ENCODE results near the gene RAET1L. TPM values are rescaled to one million over a fixed set of nuclear protein-coding genes. Genes with fewer than 3 reads are reported as not detected.

RAET1L gene
- total and polyA plus RNA-seq, 10 of the 15 experiments (the other 5 are each of a cell fraction or from before 2014, with no cell fraction given): not detected

DNA sequence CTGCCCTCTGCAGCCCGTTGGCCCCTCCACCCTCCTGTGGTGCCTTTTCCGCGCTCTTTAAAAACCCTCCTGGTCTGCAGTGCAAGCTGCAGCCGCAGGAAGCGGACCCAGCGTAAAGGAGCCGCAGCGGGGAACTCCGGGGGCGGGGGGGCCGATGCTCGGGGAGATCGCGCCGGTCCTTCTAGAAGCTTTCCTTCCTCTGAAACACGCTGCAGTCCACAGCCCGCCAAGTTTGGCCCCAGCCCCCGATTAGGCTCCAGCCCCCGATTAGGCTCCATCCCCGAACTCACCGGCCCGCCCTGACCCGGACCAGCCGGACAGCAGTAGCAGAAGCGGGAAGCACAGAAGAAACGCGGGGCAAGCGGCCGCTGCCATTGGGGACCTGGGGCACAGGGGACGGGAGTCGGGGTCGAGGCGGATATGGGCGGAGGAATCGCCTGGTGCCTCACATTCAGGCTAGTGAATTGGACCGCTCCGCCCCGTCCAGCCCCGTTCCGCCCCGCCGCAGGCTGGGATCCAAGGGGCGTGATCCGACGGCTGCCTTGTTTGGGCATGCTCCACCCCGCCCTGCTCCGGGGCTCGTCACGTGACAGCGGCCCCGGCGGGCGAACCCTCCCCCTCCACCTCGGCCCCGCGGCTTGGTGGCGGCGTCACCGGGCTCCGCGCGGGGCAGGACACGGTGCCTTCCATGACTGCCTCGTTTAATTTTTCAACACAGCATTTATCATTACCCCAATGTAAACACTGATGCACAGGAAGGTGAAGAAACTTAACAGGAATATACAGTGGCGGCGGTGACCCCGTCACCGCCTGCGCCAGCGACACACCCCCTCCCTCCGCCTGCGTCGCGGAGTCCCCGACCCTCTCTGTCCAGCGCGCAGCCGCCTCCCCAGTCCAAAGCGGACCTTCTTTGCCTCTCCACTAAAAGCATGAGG lies 20.3 kb downstream of the RAET1L start (continued):
- no peak for TF ChIP-seq MTA2 (IDR thresholded peaks at IDR 0.05; ENCODE audit: low read depth)
- no peak for TF ChIP-seq ZNF217 (IDR thresholded peaks at IDR 0.05)
- TF ChIP-seq SMAD1 (IDR thresholded peaks at IDR 0.05; ENCODE audit: low read depth, partially characterized antibody): no peak
- peak; percentile 50; the same call in 1 of the 2 replicates for TF ChIP-seq POLR2AphosphoS5 (IDR thresholded peaks at IDR 0.05; ENCODE audit: low read length)
- TF ChIP-seq BACH1 (IDR thresholded peaks at IDR 0.05; ENCODE audit: borderline replicate concordance): no peak
- TF ChIP-seq CREM (IDR thresholded peaks at IDR 0.05; ENCODE audit: low read depth): no peak
- no peak for TF ChIP-seq MXI1 (IDR thresholded peaks at IDR 0.05; ENCODE audit: low read depth, low read length)
- TF ChIP-seq SRF (IDR thresholded peaks at IDR 0.05; ENCODE audit: low read depth in 2 of 2, low read length in 2 of 2): peak; percentile 98 to 99
- TF ChIP-seq ZNF384 (IDR thresholded peaks at IDR 0.05; ENCODE audit: borderline replicate concordance, low read depth, low read length): no peak; the same call in 1 of the 2 replicates
- TF ChIP-seq NFYB (IDR thresholded peaks at IDR 0.05; ENCODE audit: insufficient read depth, low read depth, low read length): 0 out of 2 replicates have a peak, but pooled peaks have one; percentile 18
- TF ChIP-seq SMC3 (IDR thresholded peaks at IDR 0.05; ENCODE audit: borderline replicate concordance, low read length): no peak
- no peak for TF ChIP-seq MEF2B (IDR thresholded peaks at IDR 0.05; ENCODE audit: partially characterized antibody, poor library complexity, severe bottlenecking)
- peak in 1 of 2 experiments; percentile 76; a peak in 2 of 3 replicates for TF ChIP-seq EGR1 (IDR thresholded peaks at IDR 0.05; ENCODE audit: borderline replicate concordance in 1 of 2, low read depth in 2 of 2, low read length in 2 of 2)
- no peak for TF ChIP-seq NR2F1 (conservative IDR thresholded peaks at IDR 0.05)
- TF ChIP-seq CEBPB (IDR thresholded peaks at IDR 0.05; ENCODE audit: borderline replicate concordance in 1 of 2, low read depth in 2 of 2, low read length in 2 of 2): no peak
- no peak for TF ChIP-seq HCFC1 (IDR thresholded peaks at IDR 0.05; ENCODE audit: low read length)
- TF ChIP-seq STAT3 (IDR thresholded peaks at IDR 0.05; ENCODE audit: low read depth, low read length): no peak
- TF ChIP-seq PAX8 (IDR thresholded peaks at IDR 0.05): no peak
- TF ChIP-seq SREBF2 (IDR thresholded peaks at IDR 0.05; ENCODE audit: low read length): no peak
- TF ChIP-seq, protein P1, sequence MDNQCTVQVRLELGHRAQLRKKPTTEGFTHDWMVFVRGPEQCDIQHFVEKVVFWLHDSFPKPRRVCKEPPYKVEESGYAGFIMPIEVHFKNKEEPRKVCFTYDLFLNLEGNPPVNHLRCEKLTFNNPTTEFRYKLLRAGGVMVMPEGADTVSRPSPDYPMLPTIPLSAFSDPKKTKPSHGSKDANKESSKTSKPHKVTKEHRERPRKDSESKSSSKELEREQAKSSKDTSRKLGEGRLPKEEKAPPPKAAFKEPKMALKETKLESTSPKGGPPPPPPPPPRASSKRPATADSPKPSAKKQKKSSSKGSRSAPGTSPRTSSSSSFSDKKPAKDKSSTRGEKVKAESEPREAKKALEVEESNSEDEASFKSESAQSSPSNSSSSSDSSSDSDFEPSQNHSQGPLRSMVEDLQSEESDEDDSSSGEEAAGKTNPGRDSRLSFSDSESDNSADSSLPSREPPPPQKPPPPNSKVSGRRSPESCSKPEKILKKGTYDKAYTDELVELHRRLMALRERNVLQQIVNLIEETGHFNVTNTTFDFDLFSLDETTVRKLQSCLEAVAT (IDR thresholded peaks at IDR 0.05): no peak
- TF ChIP-seq KAT2A (conservative IDR thresholded peaks at IDR 0.05; ENCODE audit: control insufficient read depth, low read depth, low read length): no peak
- peak; percentile 72 for TF ChIP-seq POLR2A (IDR thresholded peaks at IDR 0.05; ENCODE audit: low read depth, low read length)
- no peak for TF ChIP-seq FOXK2 (IDR thresholded peaks at IDR 0.05)
- TF ChIP-seq EED (IDR thresholded peaks at IDR 0.05; ENCODE audit: low read depth): no peak; the same call in 1 of the 2 replicates
- TF ChIP-seq TAF1 (IDR thresholded peaks at IDR 0.05; ENCODE audit: borderline replicate concordance, low read depth, low read length): no peak
- TF ChIP-seq, protein P2, sequence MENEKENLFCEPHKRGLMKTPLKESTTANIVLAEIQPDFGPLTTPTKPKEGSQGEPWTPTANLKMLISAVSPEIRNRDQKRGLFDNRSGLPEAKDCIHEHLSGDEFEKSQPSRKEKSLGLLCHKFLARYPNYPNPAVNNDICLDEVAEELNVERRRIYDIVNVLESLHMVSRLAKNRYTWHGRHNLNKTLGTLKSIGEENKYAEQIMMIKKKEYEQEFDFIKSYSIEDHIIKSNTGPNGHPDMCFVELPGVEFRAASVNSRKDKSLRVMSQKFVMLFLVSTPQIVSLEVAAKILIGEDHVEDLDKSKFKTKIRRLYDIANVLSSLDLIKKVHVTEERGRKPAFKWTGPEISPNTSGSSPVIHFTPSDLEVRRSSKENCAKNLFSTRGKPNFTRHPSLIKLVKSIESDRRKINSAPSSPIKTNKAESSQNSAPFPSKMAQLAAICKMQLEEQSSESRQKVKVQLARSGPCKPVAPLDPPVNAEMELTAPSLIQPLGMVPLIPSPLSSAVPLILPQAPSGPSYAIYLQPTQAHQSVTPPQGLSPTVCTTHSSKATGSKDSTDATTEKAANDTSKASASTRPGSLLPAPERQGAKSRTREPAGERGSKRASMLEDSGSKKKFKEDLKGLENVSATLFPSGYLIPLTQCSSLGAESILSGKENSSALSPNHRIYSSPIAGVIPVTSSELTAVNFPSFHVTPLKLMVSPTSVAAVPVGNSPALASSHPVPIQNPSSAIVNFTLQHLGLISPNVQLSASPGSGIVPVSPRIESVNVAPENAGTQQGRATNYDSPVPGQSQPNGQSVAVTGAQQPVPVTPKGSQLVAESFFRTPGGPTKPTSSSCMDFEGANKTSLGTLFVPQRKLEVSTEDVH (IDR thresholded peaks at IDR 0.05; ENCODE audit: low read depth, partially characterized antibody): no peak
- TF ChIP-seq SREBF1 (IDR thresholded peaks at IDR 0.05; ENCODE audit: low read length): no peak
- TF ChIP-seq SMARCA5 (IDR thresholded peaks at IDR 0.05): no peak; the same call in 1 of the 2 replicates
- TF ChIP-seq NR2C2 (IDR thresholded peaks at IDR 0.05; ENCODE audit: borderline replicate concordance, control insufficient read depth, insufficient read length, low read depth): no peak
